GM19397 (cell line): ENCODE data around the gene MAPK8IP2.
"Not testable (repeated sequence)": the region's sequence is repeated elsewhere in the genome, so short reads cannot be mapped to it uniquely, and the experiment has no call there.

ENCODE experiments used
- ATAC-seq: cut with Tn5 transposase; IDR thresholded peaks from one replicate; pipeline ENCODE4 v1.9.1; 2021; ENCODE audit warnings: mild to moderate bottlenecking, moderate library complexity; ENCODE audit not compliant: unreplicated experiment

The MAPK8IP2 gene

DNA sequence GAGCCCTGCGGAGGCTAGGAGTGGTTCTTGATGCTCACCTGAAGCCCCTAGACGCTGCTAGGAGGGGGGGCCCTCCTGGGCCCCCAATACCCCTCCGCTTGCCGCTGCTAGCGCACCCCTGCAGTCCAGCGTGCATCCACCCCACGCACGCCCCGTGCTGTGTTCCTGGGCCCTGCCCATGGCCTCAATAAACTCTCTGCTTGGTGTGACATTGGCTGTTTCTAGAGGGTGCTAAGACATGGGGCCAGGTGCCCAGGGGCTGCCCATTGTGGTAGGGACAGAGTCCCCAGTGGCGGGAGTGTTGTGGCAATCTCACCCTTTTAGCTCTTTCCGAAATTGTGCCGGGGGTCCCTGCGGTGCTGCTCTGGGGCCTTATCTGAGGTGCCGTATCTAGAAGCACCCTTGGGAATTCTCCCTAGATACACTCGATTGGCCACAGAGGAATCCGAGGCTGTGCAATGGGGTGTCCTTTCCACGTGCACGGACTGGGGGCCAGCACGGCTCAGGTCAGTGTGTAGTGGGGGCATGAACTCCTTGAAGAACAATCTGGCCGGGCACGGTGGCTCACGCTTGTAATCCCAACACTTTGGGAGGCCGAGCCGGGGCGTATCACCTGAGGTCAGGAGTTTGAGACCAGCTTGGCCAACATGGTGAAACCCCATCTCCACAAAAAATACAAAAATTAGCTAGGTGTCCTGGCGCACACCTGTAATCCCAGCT is 10.9 kb downstream of the MAPK8IP2 start:
- ATAC-seq, result no peak

DNA sequence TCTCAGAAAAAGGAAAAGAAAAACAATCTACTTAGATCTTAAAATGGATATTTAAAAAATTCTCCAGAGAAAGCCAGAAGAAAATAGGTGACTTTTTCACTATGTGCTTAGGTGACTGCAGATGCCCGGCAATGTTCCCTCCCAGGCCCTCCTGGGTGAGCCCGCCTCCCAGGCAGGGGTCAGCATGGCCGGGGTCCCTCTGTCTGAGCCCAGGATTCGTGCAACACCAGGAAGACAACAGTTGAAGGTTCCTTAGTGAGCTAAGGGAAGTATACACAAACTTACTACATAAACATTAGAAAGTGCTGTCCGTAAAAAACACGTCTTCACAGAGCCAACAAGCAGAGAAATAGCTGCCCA is 11.6 kb downstream of the MAPK8IP2 start:
- ATAC-seq, result no peak

DNA sequence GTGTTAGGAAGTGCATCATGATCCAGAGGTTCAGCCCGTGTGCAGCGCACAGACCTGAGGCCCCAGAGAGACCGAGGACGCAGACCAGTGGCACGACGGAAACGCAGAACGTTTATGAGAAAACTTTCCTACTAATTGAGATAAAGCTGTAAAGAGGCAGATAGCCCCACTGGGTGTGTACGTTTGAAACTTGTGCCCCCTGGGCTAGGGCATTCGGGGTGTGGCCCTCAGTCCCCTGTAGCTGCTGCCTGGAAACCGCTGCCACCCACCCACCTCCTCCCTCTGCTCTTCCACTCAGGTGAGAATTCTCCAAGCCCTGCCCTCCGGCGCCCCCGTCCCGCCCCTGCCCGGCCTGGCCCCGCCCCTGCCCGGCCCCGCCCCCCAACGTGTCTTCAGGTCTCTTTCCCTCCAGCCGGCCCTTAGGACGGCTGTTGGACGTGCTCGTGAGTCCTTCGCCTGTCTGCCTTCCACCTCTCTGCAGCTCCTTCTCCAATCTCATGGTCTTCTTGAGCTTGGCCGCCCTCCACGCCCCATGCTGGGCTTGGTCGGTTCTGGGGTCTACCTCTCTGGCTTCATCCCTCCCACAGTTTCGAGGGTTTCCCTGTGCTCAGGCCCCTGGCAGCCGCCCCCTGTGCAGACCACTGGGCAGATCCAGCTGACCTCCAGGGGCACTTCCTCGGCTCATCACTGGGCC is 12.1 kb downstream of the MAPK8IP2 start:
- ATAC-seq, result no peak

DNA sequence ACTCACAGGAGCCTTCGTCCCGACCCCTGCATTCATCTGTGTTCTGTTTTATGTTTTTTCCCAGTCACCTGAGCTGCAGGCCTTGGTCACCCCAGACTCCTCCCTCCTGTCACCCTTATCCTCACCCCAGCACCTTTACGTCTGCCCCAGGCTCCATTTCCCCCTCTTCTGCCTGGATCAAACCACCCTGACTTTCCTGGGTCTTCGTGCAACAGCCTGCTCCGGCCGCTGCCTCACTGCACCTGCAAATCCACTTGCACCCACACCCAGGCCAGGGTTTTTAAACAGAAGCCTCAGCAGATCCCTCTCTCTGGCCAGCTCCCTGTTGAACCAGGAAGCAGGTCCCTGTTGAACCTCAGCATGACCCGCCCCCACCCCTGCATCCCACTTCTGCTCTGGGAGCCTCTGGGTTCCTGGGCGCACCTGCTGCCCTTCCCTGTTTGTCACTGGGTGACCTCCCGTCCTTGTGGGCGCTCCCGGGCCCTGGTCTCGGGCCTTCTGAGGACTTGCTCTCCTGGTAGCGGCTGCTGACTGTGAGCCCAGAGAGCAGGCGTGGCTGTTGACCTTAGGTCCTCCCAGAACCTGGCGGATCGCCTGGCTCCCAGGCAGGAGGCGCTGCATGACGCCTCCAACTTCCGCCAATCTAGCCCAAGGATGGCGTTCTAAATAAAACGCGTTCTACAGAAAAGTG is 12.8 kb downstream of the MAPK8IP2 start:
- no peak for ATAC-seq

DNA sequence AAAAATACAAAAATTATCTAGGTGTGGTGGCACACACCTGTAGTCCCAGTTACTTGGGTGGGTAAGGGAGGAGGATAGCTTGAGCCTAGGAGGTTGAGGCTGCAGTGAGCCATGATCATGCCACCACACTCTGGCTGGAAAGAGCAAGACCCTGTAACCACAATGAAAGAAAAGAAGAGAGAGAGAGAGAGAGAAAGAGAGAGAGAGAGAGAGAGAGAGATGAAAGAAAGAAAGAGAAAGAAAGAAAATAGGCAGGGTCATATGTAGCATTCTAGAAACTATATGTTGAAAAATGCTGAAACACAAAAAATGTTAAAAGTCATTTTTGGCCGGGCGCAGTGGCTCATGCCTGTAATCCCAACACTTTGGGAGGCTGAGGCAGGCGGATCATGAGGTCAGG is 13.7 kb downstream of the MAPK8IP2 start:
- not testable (repeated sequence) for ATAC-seq

DNA sequence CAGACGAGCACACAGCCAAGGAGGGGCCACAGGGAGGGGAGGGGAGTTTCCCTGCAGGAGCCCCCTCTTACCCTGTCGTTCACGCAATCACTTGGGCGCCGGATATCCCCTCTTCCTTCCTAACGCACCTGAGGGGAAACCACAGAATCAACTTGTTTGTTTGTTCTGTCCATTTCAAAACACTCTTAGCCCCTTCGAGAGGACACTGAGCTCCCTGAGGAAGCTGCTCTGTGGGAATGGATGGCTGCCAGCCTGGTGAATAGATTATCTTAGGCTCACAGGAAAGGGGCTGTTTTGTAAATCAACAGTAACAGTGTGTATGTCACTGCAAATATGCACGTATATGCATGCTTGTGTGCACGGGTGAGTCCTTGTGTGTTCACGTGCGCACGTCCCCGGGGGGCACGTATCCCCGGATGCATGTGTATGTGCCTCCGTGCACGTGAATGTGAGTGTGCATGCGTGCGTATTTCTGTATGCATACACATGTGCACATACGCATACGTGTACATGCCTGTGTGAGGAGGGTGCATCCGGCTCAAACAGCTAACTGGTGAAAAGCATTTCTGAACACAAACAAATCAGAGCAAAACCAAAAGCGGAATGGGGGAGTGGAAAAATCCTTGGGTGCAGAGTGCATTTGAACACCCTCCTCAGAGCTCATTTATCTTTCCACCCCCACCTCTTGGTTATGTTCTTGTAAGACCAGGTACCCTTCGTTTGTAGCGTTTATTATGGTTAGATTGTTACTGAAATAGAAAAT is 20.2 kb downstream of the MAPK8IP2 start:
- ATAC-seq, result no peak

DNA sequence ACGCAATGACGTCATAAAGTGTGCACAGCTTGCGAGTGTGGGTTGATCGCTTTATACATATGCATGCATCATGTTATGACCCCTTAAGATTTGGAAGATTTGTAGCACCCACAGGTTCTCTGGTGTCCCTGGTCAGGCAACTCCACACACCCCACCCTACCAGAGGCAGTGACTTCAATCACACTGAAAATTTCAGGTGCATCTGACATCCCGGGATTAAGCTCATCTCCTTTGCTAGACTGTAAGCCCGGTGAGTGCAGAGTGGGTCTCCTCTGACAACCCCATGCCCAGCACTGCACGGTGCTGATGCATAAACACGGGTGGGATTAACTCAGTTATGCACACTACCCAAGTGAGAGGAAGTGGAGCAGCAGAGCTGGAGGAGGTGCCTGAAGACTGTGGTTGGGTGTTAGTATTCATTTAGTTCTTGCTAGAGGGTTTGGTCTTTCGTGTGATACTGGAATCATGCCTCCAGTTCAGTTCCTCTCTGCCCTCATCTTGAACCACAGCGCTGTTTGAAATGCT is 20.8 kb downstream of the MAPK8IP2 start:
- no peak for ATAC-seq

DNA sequence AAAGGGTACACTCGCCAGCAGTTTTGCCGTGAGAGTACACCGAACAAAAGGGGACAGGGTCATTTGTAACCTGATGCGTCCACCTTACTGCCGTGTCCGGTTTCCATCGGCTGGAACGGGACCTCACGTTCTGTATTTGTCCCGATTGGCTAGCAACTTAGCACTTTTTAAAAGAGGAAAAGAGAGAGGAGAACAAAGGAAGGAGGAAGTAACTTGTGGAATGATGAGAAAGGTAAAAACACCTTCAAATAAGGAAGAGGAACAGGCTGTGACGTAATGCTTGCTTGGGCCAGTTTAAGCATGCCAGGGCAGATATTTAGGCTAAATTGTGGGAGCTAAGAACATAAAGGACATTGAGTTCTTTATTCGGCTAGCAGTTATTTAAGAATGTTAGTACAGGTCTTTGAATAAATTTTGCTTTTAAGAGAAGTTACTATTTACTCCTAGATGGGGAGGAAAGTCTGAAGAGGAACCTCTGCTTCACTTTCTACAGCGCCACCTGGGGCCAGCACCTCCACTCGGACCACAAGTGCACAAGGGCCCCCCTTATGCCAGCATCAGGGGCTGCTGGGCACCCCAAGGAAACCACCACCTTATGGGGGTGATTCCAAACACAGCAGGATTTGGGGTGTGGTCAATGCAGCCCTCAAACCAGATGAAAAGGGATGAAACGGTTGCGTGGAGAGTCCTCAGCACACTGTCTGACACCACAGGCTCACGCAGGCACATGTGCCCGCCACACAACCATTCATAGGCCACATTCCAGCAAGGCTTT is 21.5 kb downstream of the MAPK8IP2 start:
- ATAC-seq, result no peak

DNA sequence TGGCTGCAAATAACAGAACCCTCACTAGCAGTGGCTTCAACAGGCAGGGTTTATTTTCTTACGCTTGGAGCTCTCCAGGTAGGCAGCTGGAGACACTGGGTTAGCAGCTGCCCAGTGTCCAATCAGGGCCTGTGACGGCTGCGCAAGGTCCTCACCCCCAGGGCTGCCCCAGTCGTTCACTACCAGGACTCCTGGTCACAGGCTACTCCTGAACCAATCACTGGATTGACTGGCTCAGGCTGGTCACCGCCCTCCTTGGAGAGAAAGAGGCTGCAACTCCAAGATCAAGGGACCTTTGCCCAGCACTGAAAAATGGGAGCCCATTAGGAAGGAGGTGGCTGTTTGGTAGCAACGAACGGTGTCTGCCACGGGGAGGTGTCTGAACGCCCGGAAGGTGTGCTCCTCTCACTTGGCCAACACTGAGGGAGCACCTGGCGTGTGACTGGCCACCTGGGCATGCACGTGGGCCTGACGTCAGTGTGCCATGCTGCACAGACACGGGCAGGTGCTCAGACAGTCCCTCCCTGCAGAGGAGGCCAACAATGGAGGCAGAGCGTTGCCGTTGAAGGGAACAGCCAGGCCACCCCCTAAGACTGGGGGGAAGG is 22.2 kb downstream of the MAPK8IP2 start:
- no peak for ATAC-seq

DNA sequence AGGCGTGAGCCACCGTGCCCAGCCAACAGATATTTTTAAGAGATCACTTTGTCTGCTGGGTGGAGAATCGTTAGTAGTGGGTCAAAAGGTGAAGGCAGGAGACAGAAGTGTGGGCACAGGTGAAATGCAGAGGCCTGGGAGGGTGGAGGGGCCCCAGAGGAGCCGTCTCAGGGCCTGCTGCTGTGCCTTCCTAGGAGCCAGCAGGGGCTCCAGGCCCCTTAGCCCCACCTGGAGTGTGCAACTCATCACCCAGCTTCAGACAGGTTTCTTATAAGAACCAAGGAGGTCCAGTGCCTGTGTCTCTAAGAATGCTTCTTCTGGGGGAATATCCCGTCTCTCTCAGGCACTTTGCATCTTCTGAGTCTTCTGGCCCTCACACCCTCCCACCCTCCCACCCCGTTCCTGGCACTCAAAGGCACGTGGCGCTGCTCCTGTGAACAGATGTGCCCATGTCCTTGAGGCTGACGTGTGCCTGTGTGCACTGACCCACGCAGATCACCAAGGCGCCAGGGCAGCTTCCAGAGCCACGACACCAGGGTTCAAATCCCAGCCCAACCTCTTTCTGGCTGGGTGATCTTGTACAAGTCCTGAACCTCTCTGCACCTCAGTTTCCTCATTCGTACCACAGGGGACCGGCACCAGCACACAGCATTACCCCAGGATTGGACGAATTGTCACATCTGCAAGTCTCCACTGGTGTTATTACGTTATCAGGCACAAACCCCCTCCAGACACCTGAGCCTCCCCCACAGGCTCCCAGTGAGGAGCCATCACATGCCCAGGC is 23.9 kb downstream of the MAPK8IP2 start:
- no peak for ATAC-seq

DNA sequence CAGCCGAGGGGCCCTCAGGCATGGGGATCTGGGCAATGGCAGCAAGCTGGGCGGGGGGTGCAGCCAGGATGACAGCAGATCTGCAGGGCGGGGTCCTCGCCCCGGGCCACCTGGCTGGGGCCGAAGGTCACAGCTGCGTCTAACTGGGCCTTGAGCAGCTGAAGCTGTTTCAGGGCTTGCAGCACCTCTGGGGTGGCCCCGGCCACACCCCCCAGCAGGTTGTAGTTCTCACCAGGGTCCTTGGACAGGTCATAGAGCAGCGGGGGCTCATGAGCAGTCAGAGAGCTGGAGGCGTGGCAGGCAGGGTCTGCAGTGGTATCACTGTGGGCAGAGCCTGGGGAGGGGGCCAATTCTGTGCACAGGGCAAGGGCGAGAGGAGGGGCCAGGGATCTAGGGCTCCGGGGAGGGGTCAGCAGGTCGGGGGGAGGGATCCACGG is 24.6 kb downstream of the MAPK8IP2 start:
- ATAC-seq, result no peak

DNA sequence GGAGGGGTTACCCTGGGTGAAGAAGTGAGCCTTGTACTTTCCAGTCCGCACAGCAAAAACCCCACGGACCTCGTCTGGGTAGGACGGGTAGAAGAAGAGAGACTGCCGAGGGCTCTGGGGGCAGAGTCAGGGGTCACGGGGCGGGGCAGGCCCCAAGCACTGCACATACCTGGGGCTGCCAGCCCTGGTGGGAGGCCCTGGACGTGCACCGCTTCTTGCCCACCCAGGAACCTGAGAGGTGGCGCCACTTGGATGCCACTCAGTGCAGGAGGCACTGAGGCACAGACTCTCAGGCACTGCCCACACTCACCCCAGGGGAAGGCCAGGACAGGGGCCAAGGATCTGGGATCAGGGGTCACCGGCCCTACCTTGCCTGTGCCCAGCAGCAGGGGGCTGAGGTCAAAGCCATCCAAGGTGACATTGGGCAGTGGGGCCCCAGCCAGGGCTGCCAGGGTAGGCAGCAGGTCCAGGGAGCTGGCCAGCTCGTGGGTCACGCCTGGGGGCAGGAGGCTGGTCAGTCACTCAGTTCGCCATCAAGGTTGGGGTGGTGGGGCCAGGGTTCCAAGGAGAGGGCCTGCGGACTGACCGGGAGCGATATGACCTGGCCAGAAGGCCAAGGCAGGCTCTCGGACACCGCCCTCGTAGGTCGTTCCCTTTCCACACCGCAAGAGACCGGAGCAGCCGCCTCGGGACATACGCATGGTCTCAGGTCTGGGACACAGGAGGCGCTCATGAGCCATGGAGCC is 25.1 kb downstream of the MAPK8IP2 start:
- ATAC-seq, result no peak

DNA sequence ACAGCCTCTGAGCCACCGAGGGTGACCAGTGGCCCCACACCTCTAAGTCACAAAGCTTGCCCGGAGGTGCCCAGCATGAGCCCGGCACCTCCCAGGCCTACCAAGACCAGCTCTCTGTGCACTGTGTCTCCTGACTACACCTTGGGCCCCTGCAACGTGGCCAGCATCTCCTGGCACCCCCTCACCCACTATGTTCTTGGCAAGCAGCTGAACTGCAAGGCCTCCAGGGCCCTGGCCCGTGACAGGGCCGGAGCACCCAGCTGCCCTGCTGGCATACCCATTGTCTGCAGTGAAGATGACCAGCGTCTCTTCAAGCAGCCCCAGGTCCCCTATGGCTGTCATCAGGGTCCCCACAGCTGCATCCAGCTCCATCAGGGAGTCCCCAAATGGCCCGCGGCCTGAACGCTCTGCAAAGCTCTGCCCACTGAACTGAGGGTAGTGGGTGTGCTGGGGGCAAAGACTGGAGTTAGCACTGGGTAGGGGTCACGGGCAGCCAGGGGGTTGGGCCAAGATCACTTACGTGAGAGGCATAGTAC is 25.8 kb downstream of the MAPK8IP2 start:
- no peak for ATAC-seq

DNA sequence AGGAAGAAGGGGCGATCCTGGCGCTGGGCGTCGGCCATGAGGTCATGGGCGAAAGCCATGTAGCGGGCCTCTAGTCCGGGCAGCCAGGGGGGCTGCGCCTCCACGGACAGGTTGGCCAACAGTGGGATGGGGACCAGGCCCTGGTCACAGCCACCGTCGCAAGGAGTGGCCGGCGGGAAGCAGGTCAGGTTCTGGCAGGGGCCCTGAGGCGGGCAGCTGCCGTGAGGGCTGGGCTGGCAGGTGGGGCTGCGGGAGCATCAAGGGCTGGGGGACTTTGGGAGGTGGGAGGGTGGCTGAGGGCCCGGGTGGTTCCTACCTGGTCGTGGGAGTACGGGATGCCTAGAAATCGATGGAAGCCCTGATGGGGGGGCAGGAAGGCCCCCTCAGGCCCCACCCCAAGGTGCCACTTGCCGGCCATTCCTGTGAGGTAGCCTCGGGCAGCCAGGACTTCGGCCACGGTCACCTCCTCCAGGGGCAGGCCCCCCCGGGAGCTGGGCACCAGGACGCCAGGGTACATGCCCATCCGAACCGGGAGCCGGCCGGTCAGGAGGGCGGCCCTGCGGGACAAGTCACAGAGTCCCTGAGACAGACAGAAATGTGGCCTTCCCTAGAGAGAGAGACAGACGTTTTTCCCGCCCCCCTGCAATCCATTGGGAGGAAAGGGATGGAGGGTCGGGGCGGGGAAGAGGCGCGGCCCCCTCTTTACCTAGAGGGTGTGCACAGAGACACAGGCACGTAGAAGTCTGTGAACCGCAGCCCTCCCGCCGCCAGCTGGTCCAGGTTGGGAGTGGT is 26.5 kb downstream of the MAPK8IP2 start:
- ATAC-seq, result no peak

DNA sequence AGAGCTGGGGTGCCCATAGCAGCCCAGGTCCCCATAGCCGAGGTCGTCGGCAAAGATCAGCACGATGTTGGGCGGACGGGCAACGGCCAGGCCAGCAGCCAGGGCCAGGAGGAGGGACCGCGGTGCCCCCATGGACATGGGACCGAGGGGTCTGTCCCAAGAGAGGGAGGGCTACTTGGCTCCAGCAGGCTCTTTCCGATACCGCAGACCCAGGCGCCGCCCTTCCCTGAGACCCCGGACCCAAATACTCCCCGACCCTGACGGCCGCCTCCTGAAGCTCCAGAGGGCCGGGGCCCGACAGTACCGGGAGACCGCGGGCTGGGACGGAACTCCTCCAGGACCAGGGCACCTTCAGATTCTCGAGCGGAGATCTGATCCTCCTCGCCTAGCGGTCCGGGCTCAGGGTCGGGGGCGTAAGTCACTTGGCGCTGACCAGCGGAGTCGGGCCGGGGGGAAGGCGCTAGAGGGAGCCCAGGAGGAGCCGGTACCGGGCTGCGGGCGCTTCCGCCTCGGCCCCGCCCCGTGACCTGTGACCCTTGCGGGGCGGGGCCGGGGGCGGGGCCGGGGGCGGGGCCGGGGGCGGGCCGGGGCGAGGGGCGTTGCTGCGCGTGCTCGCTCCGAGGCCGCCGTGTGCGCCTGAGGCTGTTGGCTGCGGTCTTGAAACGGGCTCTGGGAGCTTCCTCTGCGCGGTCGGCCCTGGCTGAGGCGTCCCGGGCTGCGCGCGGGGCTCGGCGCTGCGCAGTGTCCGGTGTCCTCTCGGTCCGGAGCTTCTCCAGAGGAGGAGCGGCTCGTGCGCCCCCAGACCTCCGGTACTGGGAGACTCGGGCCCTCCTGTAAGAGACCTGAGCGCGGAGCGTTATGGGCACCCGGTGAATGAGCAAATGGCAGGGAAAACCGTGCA is 27.3 kb downstream of the MAPK8IP2 start, which contains the start of gene ARSA:
ARSA (minus strand) TSS at position 511 of the 901 bp plus-strand sequence; CDS start at position 138, 373 bp downstream.
- peak; percentile 80 for ATAC-seq

DNA sequence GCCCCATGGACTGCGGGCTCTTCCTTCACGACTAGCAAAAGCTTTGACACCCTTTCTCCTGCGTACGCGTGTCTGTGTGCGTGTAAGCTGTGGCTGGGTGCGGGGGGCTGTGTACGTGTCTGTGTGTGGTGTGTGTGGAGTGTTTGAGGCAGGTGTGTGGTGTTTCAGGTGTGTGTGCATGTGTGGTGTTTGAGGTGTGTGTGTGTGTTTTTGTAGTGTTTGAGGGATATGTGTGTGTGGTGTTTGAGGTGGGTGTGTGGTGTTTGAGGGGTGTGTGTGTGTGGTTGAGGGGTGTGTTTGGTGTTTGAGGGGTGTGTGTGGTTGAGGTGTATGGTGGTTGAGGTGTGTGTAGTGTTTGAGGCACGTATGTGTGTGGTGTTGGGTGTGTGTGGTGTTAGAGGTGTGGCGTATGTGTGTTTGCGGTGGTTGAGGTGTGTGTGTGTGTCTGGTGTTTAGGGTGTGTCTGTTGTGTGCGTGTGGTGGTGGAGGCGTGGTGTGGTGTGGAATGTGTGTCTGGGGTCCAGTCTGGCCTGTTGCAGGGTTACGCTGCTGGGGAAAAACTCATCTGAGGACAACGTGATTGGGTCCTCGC is 28.0 kb downstream of the MAPK8IP2 start:
- ATAC-seq, result no peak
